GM21576 (cell line): ENCODE results near the gene RGPD8.
"Not testable (repeated sequence)": the region's sequence is repeated elsewhere in the genome, so short reads cannot be mapped to it uniquely, and the experiment has no call there.

Source experiments
- ATAC-seq: cut with Tn5 transposase; IDR thresholded peaks from one replicate; pipeline ENCODE4 v1.9.1; 2021; ENCODE audit warnings: mild to moderate bottlenecking, moderate library complexity; ENCODE audit not compliant: unreplicated experiment

Gene RGPD8

GRCh38 chr2:112433480-112433879, at the start of gene RGPD8:
Gene RGPD8, minus strand, starts transcription at chr2:112433645. Its CDS starts 192 bp downstream, at chr2:112433453.
- ATAC-seq = peak; percentile 98

GRCh38 chr2:112483042-112483473, 49.6 kb upstream of the RGPD8 start:
- no peak for ATAC-seq

- peak; percentile 13 for ATAC-seq
Measured at GRCh38 chr2:112482309-112483041, 49.0 kb upstream of the RGPD8 start.

GRCh38 chr2:112481528-112482233, 48.2 kb upstream of the RGPD8 start, which contains the start of gene TTL:
Gene TTL, plus strand, starts transcription at chr2:112482156. Its CDS starts 189 bp downstream, at chr2:112482345.
- peak; percentile 61 for ATAC-seq

GRCh38 chr2:112481050-112481527, 47.6 kb upstream of the RGPD8 start:
- peak; percentile 70 for ATAC-seq

- no peak for ATAC-seq
Measured at GRCh38 chr2:112480530-112481049, 47.1 kb upstream of the RGPD8 start.

- no peak for ATAC-seq
Measured at GRCh38 chr2:112476434-112476833, 43.0 kb upstream of the RGPD8 start.

- ATAC-seq = no peak
Measured at GRCh38 chr2:112474844-112475486, 41.5 kb upstream of the RGPD8 start.

- ATAC-seq = no peak
Measured at GRCh38 chr2:112472547-112473263, 39.3 kb upstream of the RGPD8 start.

GRCh38 chr2:112465382-112465781, 31.9 kb upstream of the RGPD8 start:
- ATAC-seq = no peak

- no peak for ATAC-seq
Measured at GRCh38 chr2:112463256-112463655, 29.8 kb upstream of the RGPD8 start.

GRCh38 chr2:112462178-112462577, 28.7 kb upstream of the RGPD8 start:
- ATAC-seq = no peak

- no peak for ATAC-seq
Measured at GRCh38 chr2:112459372-112459771, 25.9 kb upstream of the RGPD8 start.

GRCh38 chr2:112454586-112454985, 21.1 kb upstream of the RGPD8 start:
- no peak for ATAC-seq

- no peak for ATAC-seq
Measured at GRCh38 chr2:112451317-112451716, 17.9 kb upstream of the RGPD8 start.

- no peak for ATAC-seq
Measured at GRCh38 chr2:112449854-112450253, 16.4 kb upstream of the RGPD8 start.

GRCh38 chr2:112444256-112444655, 10.8 kb upstream of the RGPD8 start:
- not testable (repeated sequence) for ATAC-seq

GRCh38 chr2:112438603-112439261, 5.3 kb upstream of the RGPD8 start:
- not testable (repeated sequence) for ATAC-seq

GRCh38 chr2:112437405-112437831, 4.0 kb upstream of the RGPD8 start:
- ATAC-seq = not testable (repeated sequence)

GRCh38 chr2:112436993-112437392, 3.5 kb upstream of the RGPD8 start:
- ATAC-seq = not testable (repeated sequence)
